GM21515 (cell line): ENCODE results near the gene KIF26A.
"Not testable (repeated sequence)": the region's sequence is repeated elsewhere in the genome, so short reads cannot be mapped to it uniquely, and the experiment has no call there.

Experiments
- ATAC-seq: cut with Tn5 transposase; IDR thresholded peaks from one replicate; pipeline ENCODE4 v1.9.1; 2021; ENCODE audit not compliant: unreplicated experiment

KIF26A gene

DNA sequence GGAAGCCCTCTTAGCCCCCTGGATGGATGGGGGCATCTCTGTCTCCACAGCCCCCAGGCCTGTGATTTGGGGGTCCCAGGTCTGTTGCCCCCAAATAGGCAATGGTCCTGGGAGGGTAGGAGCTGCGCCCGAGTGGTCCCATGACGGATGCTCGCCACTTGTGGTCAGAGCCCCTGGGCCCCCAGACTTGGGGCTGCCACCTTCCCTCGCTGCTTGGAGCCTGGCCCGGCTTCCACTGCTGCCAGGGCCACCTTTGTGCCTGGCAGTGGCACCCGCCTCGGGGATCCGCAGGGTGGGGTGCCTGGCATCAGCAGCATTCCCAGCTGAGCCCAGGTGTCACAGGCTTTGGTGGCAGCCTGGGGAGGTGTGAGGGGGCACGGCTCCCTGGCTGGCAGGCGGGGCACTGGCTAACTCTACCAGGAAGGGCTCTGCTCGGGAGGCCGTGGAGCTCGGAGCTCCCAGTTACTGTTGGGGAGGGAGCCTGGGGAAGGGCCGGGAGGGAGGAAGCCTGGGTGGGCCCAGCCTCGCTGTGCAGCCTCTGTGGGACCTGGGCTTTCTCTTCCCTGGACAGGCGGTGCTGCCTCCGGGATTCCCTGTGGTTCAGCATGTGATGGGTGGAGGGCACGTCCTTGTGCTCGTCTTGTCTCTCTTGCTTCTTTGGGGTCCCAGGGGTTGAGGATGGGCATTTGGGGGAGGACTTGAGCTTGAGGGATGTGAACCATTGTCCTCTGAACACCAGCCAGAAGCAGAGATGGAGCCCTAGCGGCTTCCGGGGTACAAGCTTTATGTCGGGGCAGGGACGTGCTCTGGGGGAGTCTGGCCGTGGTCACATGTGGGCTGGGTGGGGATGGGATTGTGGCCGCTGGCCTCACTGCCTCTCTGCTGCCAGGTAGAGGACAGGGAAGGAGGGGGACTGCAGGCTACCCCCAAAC lies 5.4 kb downstream of the KIF26A start:
- ATAC-seq, result no peak

DNA sequence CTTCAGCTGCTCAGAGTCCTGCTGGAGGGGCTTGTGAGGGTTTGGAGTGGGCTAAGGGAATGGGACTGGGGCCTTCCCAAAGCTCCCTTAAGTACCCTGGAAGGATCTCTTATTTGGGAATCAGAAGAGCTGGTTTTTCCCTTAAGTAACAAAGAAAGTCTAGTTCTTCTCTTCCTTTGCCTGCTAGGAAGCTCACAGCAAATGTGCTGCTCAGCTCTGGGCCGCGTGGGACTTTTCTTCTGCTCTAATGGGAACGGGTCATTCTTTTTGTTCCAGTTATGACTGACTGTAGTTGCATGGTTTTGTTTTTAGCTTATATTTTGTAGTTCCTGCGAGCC lies 6.0 kb downstream of the KIF26A start:
- ATAC-seq, result no peak

DNA sequence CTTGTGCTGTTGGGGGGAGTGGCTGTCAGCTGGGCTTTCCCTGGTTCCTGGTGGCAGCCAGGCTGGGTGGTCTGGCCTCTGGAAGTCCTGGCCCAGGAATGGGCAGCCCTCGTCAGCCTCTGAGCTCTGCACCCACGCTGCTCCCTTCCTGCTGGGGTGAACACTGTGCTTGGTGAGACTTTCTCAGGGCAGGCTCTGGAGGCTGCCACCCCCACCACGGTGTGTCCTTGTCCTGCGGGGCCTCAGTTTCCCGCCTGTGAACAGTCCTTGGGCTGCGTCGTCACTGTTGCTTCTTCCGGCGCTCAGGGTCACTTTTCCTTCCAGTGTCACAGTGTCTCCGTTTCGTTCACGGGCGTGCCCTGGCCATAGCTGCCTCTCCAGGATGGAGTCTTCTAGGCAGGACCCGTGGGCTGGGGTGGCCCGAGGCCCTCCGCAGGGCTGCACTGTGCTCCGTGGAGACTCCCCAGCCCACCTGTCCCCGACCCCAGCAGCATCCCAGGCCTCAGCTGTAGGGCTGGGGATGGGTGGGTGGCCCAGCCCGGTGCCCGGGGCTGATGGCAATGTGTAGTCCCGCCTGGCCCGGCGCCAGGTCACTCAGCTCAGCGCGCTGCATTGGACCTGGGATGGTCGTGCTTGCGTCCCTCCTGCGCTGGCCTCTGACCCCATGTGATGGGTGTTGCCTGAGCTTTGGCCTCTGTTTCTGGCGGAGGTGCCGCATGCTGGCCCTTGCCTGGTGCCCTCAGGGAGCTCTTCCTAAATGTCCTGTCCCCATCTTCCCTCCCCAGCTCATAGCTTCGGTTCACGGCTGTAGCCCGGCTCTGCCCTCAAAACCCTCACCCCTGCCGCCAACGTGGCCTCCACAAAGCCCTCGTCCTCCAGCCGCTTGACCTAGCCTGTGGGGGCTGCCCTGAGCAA lies 6.8 kb downstream of the KIF26A start:
- no peak for ATAC-seq

DNA sequence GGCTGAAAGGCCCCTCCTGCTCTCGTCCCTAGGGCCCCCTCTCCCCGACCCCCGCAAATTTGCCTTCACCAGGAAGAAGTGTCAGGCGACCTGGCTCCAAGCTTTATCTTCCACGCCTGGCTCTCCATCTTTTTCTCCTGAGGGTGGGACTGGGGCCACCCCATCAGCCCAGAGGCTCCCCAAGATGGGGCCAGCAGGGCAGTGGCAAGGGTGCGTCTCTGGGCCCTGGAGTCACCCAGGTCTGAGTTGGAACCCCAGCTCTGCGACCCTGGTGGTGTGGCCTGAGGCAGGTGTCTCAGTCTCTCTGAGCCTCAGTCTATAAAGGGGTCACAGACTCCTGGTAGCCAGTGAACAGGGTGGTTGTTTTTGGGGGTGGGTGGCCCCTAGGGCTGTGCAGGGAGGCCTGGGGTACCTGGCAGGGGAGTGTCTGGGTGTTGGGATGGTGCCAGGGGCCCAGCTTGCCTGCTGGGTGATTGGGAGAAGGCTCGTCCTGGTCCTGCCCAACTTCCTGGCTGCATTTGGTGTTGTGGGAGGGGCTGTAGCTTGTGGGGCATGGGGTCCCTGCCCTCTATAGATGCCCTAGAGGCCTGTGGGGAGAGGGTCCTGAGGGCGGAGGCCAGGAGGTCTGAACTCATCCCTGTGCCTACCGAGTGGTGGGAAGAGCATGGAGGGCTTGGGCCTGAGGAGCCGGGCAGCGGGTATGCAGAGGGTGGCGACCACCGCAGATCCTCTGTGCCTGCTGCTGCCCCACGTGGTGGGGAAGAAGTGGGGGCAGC lies 7.6 kb downstream of the KIF26A start:
- no peak for ATAC-seq

DNA sequence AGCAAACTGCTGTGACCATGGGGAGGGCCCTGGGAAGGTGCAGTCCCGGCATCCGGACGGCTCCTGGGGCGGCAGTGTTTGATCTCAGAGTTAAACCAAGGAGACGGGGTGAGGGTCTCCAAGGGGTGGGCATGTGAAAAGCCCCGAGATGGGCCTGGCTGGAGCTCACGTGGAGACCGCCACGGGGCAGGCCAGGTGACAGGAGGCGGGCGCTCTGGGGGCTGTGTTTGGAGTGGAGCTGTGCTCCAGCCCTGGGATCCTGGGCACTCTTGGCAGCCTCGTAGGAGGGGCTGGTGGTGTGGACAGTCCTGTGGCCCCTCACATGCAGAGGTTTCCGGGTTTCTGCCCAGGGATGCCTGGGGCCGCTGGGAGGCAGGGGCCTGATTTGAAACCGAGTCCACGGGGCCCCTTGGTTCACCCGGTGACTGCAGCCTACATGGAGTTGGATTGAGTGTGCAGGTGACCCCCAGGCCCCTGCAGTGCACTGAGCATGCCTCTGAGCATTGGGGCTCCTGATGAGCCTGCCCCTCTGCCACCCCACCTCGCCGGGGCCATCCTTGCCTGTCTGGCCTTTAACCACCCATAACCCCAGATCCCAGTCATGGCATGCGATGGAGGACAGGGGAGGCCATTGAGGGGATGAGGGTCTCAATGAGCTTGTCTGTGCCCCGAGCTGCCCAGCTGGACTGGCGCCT lies 8.4 kb downstream of the KIF26A start:
- ATAC-seq, result no peak

DNA sequence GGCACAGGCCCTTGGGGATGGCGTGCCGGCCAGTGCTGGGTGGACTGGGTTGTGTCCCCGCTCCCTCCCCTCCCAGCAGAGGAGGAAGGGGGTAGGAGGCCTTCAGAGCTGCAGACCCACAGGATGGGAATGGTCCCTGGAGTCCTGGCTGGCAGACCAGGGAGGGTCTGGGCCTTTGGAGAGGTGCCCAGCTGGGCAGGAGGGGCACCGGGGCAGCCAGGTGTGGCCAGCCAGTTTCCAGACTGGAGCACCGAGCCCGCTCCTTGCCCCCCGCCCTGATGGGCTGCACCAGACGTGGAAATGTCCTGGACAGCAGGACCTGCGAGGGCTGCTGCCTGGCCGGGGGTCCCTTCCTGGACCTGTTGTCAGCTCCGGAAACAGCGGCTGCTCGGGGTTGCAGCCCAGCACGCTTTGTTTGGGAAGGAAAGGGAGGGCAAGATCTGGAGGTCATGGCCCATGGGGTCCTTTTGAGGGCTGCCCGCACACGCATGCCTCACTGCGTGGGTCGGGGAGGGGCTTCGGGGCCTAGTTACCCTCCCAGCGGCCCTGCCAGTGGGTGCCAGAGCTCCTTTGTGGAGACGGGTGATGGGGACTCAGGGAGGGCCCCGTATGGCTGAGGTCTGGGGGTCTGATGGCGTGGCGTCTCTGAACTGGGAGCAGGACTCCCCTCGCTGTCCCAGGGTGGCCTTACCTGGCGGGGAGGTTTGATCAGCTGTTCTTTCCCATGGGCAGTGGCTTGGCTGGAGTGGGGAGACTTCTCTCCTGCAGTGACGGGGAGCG lies 9.1 kb downstream of the KIF26A start:
- no peak for ATAC-seq

DNA sequence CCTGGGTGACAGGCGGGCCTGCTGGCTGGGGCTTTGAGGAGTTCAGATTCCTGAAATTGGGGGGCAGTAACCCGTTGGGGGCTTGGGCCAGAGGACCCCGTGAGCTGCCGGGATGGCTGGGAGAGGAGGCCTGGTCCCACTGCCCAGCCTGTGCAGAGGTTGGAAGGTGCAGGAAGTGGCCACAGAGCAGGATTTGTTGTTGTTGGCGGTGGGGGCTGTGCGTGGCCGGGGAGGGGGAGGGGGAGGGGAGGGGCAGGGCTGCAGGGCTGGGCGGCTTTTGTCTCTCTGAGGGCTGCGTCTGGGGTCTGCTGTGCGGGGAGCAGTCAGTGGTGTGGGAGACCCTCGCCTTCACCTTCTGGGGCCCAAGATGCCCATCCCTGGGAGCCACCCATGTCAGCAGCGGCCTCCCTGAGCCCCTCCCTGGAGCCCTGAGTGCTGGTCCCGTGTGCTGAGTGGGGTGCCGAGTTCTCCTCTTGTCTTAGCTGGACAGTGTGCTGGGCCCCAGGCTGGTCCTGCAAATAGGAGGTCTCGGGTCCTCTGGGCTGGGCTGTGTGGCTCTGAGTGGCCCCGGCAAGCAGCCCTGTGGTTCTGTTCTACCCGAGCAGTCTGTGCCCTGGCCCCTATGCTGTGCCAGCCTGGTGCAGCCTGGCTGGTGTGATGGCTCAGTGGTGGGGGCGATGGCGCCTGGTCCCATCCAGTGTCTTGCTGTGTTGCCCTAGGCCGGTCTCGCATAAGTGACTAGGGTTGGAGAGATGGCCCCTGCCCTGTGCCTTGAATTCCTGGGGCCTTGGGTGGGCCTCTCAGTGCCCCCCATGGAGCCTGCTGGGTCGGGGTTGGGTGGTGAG lies 10.3 kb downstream of the KIF26A start:
- ATAC-seq, result no peak

DNA sequence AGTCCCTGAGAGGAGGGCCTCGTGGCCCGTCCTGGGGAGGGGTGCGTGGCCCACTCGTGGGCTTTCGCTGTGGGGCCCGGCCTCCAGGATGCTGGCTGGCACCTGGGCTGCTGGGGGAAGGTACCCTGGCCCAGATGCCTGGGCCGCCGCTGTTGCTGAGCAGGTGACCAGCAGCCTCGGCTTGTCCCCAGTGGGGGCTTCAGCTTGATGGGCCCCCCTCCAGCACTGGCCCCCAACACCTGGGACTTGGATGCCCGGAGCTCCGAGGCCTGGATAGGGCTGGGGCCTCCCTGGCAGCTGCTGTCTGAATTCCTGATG lies 10.8 kb downstream of the KIF26A start:
- ATAC-seq, result no peak

DNA sequence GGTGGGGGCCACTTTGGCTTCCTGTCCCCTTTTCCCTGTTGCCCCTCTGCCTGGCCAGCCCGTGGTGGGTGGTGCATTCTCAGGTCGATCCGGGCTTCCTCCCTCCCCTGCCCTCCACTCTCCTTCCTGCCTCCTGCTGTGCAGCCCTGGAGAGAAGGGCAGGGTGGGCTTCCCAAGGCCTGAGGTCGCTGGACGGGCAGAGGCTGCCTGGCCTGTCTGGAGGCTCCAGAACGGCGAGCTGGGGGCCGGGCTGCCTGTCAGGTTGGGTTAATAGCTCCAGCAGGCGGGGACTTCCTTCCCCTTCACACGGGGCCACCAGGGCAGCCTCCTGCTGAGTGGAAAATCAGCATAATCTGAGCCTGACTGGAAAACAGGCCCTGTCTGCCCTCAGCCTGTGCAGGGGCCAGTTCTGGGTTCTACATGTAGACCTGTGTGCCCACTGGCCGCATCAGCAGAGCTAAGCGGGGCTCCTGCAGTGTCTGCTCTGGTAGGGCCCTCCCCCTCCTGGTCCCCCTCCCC lies 11.3 kb downstream of the KIF26A start:
- ATAC-seq, result no peak

DNA sequence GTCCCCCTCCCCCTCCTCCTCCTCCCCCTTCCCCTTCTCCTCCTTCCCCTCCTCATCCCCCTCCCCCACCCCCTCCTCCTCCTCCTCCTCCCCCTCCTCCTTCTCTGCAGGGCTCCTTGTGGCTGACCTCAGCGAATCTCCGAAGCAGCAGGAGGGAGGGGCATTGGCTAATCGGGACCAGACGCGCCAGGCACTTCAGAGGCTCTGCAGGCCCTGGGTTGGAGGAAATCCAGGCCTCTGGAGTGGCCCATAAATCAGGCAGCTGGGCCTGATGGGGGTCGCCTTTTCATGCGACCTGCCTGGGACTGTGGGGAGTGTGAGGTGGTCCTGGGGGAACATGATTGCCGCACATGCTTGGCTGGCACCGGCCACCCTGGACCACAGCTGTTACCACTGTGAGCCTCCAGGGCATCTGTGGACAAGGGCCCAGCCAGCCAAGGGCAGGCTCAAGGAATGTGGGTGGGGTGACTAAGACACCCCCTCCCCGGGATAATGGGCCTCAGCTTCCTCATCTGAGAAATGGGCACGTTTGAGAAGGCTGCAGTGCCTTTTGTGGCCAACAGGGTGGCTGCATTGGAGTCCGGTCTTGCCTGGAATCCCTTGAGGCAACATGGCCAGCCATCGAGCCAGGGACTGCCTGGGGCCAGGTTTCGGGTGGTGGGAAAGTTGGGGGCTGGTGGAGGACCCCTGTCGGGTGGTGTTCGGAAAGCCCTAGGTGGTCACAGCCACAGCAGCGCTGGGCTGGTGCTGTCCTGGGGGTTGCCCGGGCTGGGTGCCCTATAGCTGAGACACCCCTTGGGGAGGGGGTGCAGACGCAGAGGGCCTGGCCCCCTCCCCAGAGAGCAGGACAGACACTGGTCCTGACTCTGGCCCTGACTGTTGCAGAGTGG lies 12.0 kb downstream of the KIF26A start:
- ATAC-seq, result no peak

DNA sequence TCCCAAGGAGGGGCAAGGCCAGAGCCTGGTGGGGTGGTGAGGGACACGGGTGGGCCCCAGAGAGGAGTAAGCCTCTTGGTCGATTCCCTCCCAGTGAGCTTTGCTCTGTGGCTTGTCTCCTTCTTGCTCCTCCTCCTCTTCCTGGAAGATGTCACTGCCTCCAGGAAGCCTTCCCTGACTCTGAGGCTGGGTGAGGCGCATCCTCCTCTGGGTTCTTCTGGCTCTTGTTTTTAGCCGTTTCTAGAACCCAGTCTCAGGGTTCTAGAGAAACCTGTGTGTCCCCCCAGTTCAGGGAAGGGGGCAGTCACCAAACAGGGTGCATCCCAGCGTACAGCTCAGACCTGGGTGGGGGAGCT lies 12.6 kb downstream of the KIF26A start:
- ATAC-seq, result no peak

DNA sequence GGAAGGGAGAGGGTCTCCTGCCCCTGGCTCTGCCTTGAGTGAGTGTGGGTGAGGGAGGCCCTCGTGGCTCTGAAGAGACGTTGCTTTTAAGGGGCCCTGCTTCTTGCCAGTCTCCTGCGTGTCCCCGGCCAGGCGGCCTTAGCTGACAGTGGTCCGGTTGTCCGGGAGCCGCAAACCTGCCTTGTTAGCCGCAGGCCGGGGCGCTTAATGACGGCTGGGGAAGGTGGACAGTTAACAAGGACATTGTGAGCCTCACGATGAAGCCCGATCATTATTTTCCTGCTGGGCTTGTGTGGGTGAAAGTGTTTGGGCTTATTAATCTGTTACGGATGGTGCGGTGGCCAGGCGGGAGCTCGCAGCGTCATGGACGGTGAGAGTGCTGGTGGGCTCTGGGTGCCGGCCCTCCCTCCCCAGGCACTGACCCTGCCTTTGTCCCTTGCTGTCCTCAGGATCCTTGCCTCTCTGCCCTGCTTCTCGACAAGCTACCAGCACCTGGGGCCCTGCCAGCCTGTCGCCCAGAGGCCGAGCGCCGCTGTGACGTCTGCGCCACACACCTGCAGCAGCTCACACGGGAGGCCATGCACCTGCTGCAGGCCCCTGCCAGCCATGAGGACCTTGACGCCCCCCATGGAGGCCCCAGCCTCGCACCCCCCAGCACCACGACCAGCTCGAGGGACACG lies 13.3 kb downstream of the KIF26A start:
- ATAC-seq, result no peak

DNA sequence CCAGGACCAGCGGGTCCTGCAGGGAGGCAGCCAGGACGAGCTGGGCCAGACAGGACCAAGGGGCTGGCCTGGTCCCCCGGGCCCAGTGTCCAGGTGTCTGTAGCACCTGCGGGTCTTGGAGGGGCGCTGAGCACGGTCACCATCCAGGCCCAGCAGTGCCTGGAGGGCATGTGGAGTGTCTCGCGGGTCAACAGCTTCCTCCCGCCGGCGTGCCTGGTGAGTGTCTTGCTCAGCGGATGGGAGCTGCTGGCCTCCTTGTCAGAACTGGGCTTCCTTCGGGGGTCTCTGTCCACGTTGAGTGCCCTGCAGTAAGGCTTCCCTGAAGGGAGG lies 13.8 kb downstream of the KIF26A start:
- ATAC-seq, result no peak

DNA sequence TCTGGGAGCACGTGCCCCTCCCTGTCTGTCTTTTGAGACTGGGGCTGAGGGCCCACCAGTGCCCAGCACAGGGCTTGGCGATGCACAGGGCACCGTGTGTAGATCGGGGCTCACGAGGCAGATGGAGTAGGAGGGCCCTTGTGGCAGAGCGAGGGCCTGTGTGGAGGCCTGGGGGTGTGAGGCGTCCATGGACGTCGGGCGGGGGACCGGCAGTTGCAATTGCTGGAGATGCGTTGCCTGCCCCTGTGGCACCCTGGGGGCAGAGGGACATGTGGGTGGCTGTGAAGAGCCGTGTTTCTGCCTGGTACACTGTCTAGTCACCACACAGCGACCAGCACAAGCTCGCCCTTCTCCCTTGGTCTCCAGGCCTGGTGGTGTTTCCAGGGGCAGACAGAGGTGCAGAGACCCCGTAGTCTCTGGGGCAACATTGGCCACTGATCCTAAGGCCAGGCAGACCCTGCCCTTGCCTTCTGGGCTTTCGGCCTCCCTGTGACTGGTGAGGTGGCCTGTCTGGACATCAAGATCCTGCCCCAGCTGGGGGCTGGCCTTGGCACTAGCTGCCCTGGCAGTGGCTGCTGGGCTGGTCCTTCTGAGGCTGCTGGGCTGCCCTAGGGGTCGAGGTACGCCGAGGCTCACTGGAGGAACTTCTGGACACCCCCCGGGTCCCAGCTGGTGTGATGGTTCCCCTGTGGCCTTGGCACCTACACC lies 14.5 kb downstream of the KIF26A start:
- ATAC-seq, result no peak

DNA sequence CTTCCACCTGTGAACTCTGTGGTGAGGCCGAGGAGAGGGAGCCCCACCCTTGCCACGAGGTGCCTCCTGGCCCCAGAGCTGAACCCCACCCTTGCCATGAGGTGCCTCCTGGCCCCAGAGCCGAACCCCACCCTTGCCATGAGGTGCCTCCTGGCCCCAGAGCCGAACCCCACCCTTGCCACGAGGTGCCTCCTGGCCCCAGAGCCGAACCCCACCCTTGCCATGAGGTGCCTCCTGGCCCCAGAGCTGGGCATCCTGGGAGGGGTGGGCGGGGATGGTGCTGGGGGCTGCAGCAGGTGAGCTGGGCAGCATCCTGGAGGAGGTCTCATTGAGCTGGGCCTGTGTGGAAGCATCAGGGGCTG lies 15.0 kb downstream of the KIF26A start:
- not testable (repeated sequence) for ATAC-seq

DNA sequence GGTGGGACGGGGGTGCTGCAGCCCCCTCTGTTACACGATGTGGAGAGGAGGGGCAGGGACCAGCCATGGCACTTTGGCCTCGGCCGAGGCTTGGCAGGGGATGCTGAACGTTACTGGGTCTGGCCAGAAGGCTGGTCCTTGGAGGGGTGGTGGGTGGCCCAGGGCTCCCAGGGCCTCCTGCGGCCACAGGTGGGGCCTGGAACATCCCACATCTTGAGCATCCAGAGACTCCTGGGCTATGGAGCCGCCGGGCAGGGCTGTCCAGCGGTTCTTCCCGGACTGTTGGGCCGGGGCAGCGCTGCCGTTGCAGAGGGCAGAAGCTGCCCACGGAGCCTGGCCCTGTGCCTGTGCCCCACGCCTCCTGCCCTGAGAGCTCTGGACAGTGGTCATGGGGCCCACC lies 15.9 kb downstream of the KIF26A start:
- ATAC-seq, result no peak

DNA sequence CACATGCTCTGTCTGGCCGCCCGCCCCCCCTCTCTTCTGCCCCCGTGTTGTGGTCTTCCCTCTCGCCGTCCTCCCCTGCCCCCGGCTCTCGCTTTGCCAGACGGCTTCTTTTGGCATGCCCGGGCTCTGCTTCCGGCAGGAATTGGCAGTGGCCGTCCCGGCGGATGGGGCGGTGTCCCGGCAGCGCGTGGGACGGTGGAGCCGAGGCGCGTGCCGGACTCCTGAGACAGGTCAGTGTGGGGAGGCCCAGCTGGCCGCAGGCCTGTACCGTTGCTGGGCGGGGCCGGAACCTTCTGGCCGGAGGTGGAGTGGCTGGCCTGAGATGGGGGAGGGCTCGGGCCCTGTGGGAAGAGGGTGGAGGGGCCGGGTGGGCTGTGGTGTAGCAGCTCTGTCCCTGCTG lies 17.1 kb downstream of the KIF26A start:
- ATAC-seq, result no peak
